Measurements from ENCODE around the gene PDSS2. TPM values are rescaled to one million over a fixed set of nuclear protein-coding genes. Genes with fewer than 3 reads are reported as not detected.
A peak's percentile ranks its signal among the peaks of the same experiment; 100 is the strongest.

The PDSS2 gene
- total and polyA plus RNA-seq, 11 donors = 7.2 to 24.4 (median 14.4) TPM

DNA sequence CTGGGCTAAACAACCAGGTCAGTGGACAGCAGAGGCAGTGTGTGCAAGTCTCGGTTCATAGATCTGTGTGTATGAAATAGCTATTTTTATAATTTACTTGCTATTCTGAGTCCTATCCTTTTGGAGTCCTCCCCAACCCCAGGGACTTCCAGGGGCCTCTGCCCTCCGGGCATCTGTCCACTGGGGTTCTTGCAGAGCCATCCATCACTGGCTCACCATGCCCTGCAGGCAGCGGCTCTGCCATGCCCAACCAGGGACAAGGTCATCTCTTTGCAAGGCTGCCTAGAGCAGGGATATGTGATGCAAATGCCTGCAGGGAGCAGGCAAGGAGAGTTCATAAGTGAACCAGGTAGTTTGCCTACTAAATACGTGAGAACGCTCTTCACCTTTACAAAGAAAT lies 333.6 kb downstream of the PDSS2 start:
- Histone ChIP-seq H3K4me3 (no peak overlapping the region), H3K27ac (no peak overlapping the region), H3K27me3 (no peaks in the 10 kb centered on the region), H3K36me3 (no peaks in the 10 kb centered on the region), H3K4me1 (peaks cover 0 to 10% (median 0%) of the 10 kb centered on the region in 12 donors), H3K9me3 (no peaks in the 10 kb centered on the region)
- DNase-seq (no peak), ATAC-seq (peak in 2 of 4 donors; percentile 20 to 47)
- no peak for TF ChIP-seq POLR2A (IDR thresholded peaks at IDR 0.05)
- TF ChIP-seq, protein P1, sequence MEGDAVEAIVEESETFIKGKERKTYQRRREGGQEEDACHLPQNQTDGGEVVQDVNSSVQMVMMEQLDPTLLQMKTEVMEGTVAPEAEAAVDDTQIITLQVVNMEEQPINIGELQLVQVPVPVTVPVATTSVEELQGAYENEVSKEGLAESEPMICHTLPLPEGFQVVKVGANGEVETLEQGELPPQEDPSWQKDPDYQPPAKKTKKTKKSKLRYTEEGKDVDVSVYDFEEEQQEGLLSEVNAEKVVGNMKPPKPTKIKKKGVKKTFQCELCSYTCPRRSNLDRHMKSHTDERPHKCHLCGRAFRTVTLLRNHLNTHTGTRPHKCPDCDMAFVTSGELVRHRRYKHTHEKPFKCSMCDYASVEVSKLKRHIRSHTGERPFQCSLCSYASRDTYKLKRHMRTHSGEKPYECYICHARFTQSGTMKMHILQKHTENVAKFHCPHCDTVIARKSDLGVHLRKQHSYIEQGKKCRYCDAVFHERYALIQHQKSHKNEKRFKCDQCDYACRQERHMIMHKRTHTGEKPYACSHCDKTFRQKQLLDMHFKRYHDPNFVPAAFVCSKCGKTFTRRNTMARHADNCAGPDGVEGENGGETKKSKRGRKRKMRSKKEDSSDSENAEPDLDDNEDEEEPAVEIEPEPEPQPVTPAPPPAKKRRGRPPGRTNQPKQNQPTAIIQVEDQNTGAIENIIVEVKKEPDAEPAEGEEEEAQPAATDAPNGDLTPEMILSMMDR (IDR thresholded peaks at IDR 0.05) = no peak
- 84 to 90% (median 89%) methylated on average over 5 of the region's 5 CpGs for WGBS, 4 donors
- intact Hi-C loops (cut with DNase I) = no loop called here

DNA sequence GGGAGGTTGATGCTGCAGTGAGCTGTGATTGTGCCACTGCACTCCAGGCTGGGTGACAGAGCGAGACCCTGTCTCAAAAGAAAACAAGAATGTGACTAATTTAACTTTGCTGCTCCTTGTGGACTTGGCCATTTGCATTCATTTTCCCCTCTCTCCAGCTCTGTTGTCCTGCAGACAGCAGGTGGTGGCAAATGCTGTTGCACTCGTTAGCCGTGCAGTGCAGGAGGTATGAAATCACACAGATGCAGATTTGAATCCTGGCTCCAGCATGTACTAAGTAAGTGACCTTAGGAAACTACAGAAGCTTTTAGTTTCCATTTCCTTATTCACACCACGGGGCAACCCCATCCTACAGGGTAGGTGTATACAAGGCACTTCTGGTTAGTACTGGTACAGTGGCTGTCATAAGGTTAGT lies 334.4 kb downstream of the PDSS2 start:
- H3K36me3 ChIP-seq = no peaks in the 10 kb centered on the region
- no peak overlapping the region for H3K27ac ChIP-seq
- no peak for TF ChIP-seq POLR2A (IDR thresholded peaks at IDR 0.05)
- TF ChIP-seq, protein P1 (IDR thresholded peaks at IDR 0.05) = no peak
- intact Hi-C loops (cut with DNase I) = no loop called here
- DNase-seq (no peak), ATAC-seq (no peak)
- H3K9me3 ChIP-seq = no peaks in the 10 kb centered on the region
- no peaks in the 10 kb centered on the region for H3K27me3 ChIP-seq
- WGBS, 4 donors = 40 to 61% (median 58%) methylated on average over 4 of the region's 4 CpGs
- H3K4me3 ChIP-seq = no peak overlapping the region
- H3K4me1 ChIP-seq = peaks cover 0 to 10% (median 0%) of the 10 kb centered on the region in 12 donors

DNA sequence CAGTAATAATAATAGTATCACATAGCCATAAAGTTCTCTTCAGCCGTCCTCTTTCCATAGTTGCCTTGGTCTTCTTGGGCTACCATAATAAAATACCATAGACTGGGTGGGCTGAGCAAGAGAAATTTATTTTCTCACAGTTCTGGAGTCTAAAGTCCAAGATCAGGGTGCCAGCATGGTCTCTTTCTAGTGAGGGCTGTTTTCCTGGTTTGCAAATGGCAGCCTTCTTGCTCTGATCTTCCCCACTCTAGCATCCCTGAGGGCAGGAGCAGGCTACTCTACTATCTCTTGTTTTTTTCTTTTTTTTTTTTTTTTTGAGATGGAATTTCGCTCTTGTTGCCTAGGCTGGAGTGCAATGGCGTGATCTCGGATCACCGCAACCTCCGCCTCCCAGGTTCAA lies 335.9 kb downstream of the PDSS2 start:
- TF ChIP-seq POLR2A (IDR thresholded peaks at IDR 0.05) = no peak
- TF ChIP-seq, protein P1 (IDR thresholded peaks at IDR 0.05) = no peak
- Histone ChIP-seq H3K27me3 (no peaks in the 10 kb centered on the region), H3K4me1 (no peaks in the 10 kb centered on the region), H3K4me3 (no peak overlapping the region), H3K36me3 (no peaks in the 10 kb centered on the region), H3K27ac (no peak overlapping the region), H3K9me3 (no peaks in the 10 kb centered on the region)
- no peak for DNase-seq
- 92 to 98% (median 93%) methylated on average over 6 of the region's 6 CpGs for WGBS, 4 donors
- intact Hi-C loops (cut with DNase I) = no loop called here
- no peak for ATAC-seq

DNA sequence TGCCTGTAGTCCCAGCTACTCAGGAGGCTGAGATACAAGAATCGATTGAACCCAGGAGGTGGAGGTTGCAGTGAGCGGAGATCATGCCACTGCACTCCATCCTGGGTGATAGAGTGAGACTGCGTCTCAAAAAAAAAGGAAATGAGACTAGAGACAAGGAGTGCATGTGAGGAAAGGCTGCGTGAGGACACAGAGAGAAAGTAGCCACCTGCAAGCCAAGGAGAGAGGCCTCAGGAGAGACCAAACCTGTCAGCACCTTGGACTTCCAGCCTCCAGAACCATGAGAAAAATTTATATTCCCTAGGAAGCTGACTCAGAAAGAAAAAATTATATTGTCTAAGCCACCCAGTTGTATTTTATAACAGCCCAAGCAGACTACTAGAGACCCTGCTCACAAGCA lies 336.6 kb downstream of the PDSS2 start:
- intact Hi-C loops (cut with DNase I) = no loop called here
- DNase-seq = no peak
- no peak for ATAC-seq
- TF ChIP-seq POLR2A (IDR thresholded peaks at IDR 0.05) = no peak
- H3K9me3 ChIP-seq = no peaks in the 10 kb centered on the region
- no peak overlapping the region for H3K27ac ChIP-seq
- no peaks in the 10 kb centered on the region for H3K4me1 ChIP-seq
- 86 to 90% (median 89%) methylated on average over 4 of the region's 4 CpGs for WGBS, 4 donors
- no peak overlapping the region for H3K4me3 ChIP-seq
- H3K36me3 ChIP-seq = no peaks in the 10 kb centered on the region
- no peaks in the 10 kb centered on the region for H3K27me3 ChIP-seq

DNA sequence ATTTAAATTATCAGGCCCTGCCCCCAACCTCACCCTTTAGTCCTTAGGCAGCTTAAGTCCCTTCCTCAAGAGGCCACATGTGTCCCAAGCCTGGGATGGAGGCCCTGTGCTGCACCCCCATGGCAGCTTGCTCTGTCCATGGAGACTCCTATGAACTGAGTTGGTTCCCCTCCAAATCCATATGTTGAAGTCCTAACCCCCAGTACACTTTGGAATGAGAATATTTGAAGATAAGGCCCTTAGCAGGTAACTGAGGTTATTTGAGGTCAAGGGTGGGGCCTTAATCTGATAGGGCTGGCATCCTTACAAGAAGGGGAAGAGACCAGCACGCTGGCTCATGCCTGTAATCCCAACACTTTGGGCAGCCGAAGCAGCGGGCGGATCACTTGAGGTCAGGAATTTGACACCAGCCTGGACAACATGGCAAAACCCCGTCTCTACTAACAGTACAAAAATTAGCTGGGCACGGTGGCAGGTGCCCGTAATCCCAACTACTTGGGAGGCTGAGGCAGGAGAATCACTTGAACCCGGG lies 337.3 kb downstream of the PDSS2 start:
- Histone ChIP-seq H3K27ac (no peak overlapping the region), H3K27me3 (no peaks in the 10 kb centered on the region), H3K4me3 (no peak overlapping the region), H3K4me1 (no peaks in the 10 kb centered on the region), H3K36me3 (no peaks in the 10 kb centered on the region), H3K9me3 (no peaks in the 10 kb centered on the region)
- DNase-seq (no peak), ATAC-seq (no peak)
- intact Hi-C loops (cut with DNase I) = no loop called here
- TF ChIP-seq, protein P1 (IDR thresholded peaks at IDR 0.05) = no peak
- TF ChIP-seq POLR2A (IDR thresholded peaks at IDR 0.05) = no peak
- 76 to 83% (median 80%) methylated on average over 8 of the region's 8 CpGs for WGBS, 4 donors

Measured in heart left ventricle (tissue), 16 donors.